OCI-LY7 (cell line): ENCODE data around the gene ZNF554.

Source experiments
- EZH2phosphoT487 ChIP-seq: fragments of 200-600 bp; sonication (generic); IDR thresholded peaks from 2 replicates; pipeline ENCODE4 v1.6.1; 2018; ENCODE audit warnings: low read depth, borderline replicate concordance, mild to moderate bottlenecking, mixed run types, antibody characterized with exemption, low read length, moderate library complexity, mixed read lengths
- TF ChIP-seq, protein P1 (sequence below): fragments of 200-600 bp; sonication (generic); conservative IDR thresholded peaks from 2 replicates; pipeline ENCODE4 v1.5.1; 2014; ENCODE audit warnings: mild to moderate bottlenecking, antibody characterized with exemption, low read length, moderate library complexity, mixed read lengths

- TF ChIP-seq, protein P1, sequence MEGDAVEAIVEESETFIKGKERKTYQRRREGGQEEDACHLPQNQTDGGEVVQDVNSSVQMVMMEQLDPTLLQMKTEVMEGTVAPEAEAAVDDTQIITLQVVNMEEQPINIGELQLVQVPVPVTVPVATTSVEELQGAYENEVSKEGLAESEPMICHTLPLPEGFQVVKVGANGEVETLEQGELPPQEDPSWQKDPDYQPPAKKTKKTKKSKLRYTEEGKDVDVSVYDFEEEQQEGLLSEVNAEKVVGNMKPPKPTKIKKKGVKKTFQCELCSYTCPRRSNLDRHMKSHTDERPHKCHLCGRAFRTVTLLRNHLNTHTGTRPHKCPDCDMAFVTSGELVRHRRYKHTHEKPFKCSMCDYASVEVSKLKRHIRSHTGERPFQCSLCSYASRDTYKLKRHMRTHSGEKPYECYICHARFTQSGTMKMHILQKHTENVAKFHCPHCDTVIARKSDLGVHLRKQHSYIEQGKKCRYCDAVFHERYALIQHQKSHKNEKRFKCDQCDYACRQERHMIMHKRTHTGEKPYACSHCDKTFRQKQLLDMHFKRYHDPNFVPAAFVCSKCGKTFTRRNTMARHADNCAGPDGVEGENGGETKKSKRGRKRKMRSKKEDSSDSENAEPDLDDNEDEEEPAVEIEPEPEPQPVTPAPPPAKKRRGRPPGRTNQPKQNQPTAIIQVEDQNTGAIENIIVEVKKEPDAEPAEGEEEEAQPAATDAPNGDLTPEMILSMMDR: no peak
- no peak for TF ChIP-seq EZH2phosphoT487
Measured at GRCh38 chr19:2785244-2785997, 34.2 kb upstream of the ZNF554 start, which contains the start of gene THOP1.
